ENCODE data around the gene SSBP3. TPM values are rescaled to one million over a fixed set of nuclear protein-coding genes. Genes with fewer than 3 reads are reported as not detected.

SSBP3 gene
- total RNA-seq, 2 donors from 2014 or later, result 7.9 to 23.1 TPM

DNA sequence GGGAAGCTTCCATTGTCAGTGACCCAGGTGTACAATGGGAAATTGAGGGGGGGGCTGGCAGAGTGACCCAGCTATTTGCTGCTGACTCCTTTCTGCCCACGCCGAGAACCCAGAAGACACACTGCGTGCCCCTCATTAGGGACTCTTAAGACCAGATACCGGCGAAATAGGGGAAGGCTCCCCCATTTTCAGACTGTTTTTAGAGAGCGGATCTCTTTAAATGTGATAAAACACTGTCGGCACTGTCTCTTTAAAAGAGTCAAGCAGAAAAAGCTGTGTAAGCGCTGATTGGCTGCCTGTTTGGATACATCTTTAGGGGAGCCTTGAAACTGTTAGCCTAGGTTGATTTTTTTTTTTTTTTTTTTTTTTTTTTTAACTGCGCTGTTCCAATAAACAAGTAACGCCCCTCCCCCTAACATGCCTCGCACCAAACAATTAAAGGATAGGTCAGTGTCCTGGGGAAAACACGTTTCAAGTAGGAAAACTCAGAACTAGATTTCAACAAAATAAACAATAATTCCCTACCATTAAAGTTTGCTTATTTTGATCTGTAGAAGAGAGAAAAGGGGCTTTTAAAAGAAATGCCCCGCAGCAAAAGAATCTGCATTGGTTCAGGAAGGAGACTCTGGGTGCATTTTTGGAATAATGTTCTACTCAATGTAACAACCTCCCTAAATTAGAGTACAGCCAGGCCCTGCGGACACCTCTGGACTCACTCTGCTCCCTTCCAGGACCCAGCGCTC, 1.4 kb upstream of the SSBP3 start:
- peak overlapping the region; percentile 86 to 93 for H3K4me3 ChIP-seq
- peak; percentile 70 to 90 (median 84) for DNase-seq
- peak; percentile 77 for ATAC-seq
- H3K36me3 ChIP-seq (replicated peaks in 1 of 2; ENCODE audit: insufficient read depth in 1 of 2, low read depth in 2 of 2), result no peaks in the 10 kb centered on the region
- no peaks in the 10 kb centered on the region for H3K27me3 ChIP-seq
- peak overlapping the region; percentile 84 to 95 (median 92) for H3K27ac ChIP-seq
- 11 to 16% methylated on average over 15 of the region's 15 CpGs for WGBS, 2 donors
- peaks cover 38% of the 10 kb centered on the region for H3K4me1 ChIP-seq
- H3K9me3 ChIP-seq, result no peaks in the 10 kb centered on the region
- TF ChIP-seq POLR2A (IDR thresholded peaks at IDR 0.05), result peak in 2 of 3 donors; percentile 19 to 30
- TF ChIP-seq CTCF (IDR thresholded peaks at IDR 0.05), result peak in 1 of 7 experiments; percentile 25
- intact Hi-C loops (cut with DNase I), result loop anchor here (10.0 kb wide), 1 partner anchor 283 kb away; no protein-coding TSS in a partner anchor

DNA sequence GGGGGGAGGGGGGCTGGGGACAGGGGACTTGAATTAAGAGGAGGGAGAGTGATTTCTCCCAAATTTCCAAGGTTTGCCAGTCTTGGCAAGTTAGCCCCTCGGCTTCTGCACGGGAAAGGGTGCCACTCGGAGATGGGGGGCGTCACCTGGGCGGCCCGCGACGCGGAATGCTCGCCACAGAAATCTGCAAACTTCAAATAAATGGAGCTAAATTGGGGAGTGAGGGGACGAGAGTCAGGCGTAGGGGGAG, 885 bp upstream of the SSBP3 start:
- TF ChIP-seq POLR2A (IDR thresholded peaks at IDR 0.05), result no peak
- intact Hi-C loops (cut with DNase I), result loop anchor here (10.0 kb wide), 1 partner anchor 282 kb away; no protein-coding TSS in a partner anchor
- Histone ChIP-seq H3K9me3 (no peaks in the 10 kb centered on the region), H3K4me3 (peak overlapping the region; percentile 86 to 93), H3K27me3 (no peaks in the 10 kb centered on the region), H3K27ac (peak overlapping the region; percentile 84 to 95 (median 92)), H3K36me3 (replicated peaks in 1 of 2; ENCODE audit: insufficient read depth in 1 of 2, low read depth in 2 of 2) (no peaks in the 10 kb centered on the region), H3K4me1 (peaks cover 43% of the 10 kb centered on the region)
- no peak for DNase-seq
- 0 to 2% methylated on average over 12 of the region's 12 CpGs for WGBS, 2 donors
- ATAC-seq, result no peak

DNA sequence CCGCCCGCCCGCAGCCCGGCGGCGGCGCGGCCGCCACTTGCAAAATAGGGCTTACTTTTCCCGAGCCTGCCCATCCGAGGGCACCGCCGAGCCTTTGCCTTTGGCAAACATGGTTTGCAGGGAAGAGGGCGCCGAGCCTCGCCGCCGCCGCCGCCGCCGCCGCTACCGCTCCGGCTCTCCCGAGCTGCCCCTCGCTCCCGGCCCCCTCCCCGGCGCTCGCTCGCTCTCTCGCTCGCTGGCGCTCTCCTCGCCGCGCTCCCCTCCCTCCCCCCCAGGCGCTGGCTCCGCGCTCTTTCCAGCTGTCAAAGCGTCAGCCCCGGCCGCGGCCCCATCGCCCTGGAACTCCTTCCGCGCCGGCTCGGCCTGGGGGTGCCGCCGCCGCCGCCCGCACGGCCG, 298 bp downstream of the SSBP3 start:
- intact Hi-C loops (cut with DNase I), result loop anchor here (10.0 kb wide), 1 partner anchor 281 kb away; no protein-coding TSS in a partner anchor
- no peaks in the 10 kb centered on the region for H3K36me3 ChIP-seq (replicated peaks in 1 of 2; ENCODE audit: insufficient read depth in 1 of 2, low read depth in 2 of 2)
- 0 to 1% methylated on average over 16 to 41 of the region's 57 CpGs for WGBS, 2 donors
- H3K27me3 ChIP-seq, result no peaks in the 10 kb centered on the region
- H3K9me3 ChIP-seq, result no peaks in the 10 kb centered on the region
- ATAC-seq, result peak; percentile 23
- H3K4me3 ChIP-seq, result peak overlapping the region in 1 of 2 donors; percentile 60
- peak in 1 of 4 donors; percentile 38 for DNase-seq
- peaks cover 53% of the 10 kb centered on the region for H3K4me1 ChIP-seq
- H3K27ac ChIP-seq, result peak overlapping the region; percentile 27 to 95 (median 75)
- TF ChIP-seq CTCF (IDR thresholded peaks at IDR 0.05) (no peak), POLR2A (IDR thresholded peaks at IDR 0.05) (no peak)

GRCh38 chr1:54404939-54405897, 976 bp downstream of the SSBP3 start:
- Histone ChIP-seq H3K4me3 (peak overlapping the region; percentile 60 to 64), H3K27ac (peak overlapping the region in 3 of 4 donors; percentile 27 to 60 (median 45)), H3K9me3 (no peaks in the 10 kb centered on the region), H3K4me1 (peaks cover 58% of the 10 kb centered on the region), H3K36me3 (replicated peaks in 1 of 2; ENCODE audit: insufficient read depth in 1 of 2, low read depth in 2 of 2) (peaks cover 0 to 2% of the 10 kb centered on the region in 2 donors), H3K27me3 (no peaks in the 10 kb centered on the region)
- no peak for ATAC-seq
- TF ChIP-seq CTCF (IDR thresholded peaks at IDR 0.05), result no peak
- no peak for TF ChIP-seq POLR2A (IDR thresholded peaks at IDR 0.05)
- intact Hi-C loops (cut with DNase I), result loop anchor here (5.0 to 10.0 kb wide), 2 partner anchors 87 to 280 kb away; no protein-coding TSS in a partner anchor
- 10 to 56% methylated on average over 11 to 71 of the region's 92 CpGs for WGBS, 2 donors
- peak in 3 of 4 donors; percentile 26 to 47 (median 46) for DNase-seq

GRCh38 chr1:54404263-54404662, 1.9 kb downstream of the SSBP3 start:
- intact Hi-C loops (cut with DNase I), result loop anchor here (5.0 to 10.0 kb wide), 2 partner anchors 88 to 279 kb away; no protein-coding TSS in a partner anchor
- DNase-seq, result no peak
- peaks cover 58% of the 10 kb centered on the region for H3K4me1 ChIP-seq

More at GRCh38 chr1:54404263-54404662, 1.9 kb downstream of the SSBP3 start:
- ATAC-seq, result no peak
- 85 to 86% methylated on average over 11 of the region's 11 CpGs for WGBS, 2 donors
- Histone ChIP-seq H3K27ac (no peak overlapping the region), H3K4me3 (no peak overlapping the region), H3K36me3 (replicated peaks in 1 of 2; ENCODE audit: insufficient read depth in 1 of 2, low read depth in 2 of 2) (peaks cover 7 to 8% of the 10 kb centered on the region in 2 donors), H3K9me3 (no peaks in the 10 kb centered on the region), H3K27me3 (no peaks in the 10 kb centered on the region)
- no peak for TF ChIP-seq CTCF (IDR thresholded peaks at IDR 0.05)
- no peak for TF ChIP-seq POLR2A (IDR thresholded peaks at IDR 0.05)

Data from body of pancreas (tissue), 4 donors.